HEK293T (cell line): ENCODE measurements around the gene BNIP3.

Experiments used
- ARNT ChIP-seq: fragments of 450-650 bp; IDR thresholded peaks from 2 replicates; pipeline ENCODE4 v1.6.1; 2017; ENCODE audit warnings: mild to moderate bottlenecking
- BHLHE40 ChIP-seq: fragments of 450-650 bp; IDR thresholded peaks from 2 replicates; pipeline ENCODE4 v1.6.1; 2016; ENCODE audit warnings: mild to moderate bottlenecking, moderate library complexity, borderline replicate concordance
- CTBP1 ChIP-seq: fragments of 450-650 bp; IDR thresholded peaks from 2 replicates; pipeline ENCODE4 v1.6.1; 2016; ENCODE audit warnings: borderline replicate concordance
- ELF4 ChIP-seq: fragments of 450-650 bp; IDR thresholded peaks from 2 replicates; pipeline ENCODE4 v1.6.1; 2017; ENCODE audit warnings: antibody characterized with exemption
- FOXA1 ChIP-seq: fragments of 450-650 bp; IDR thresholded peaks from 2 replicates; pipeline ENCODE4 v1.6.1; 2016; ENCODE audit warnings: mild to moderate bottlenecking
- FOXK2 ChIP-seq: fragments of 450-650 bp; IDR thresholded peaks from 2 replicates; pipeline ENCODE4 v1.6.1; 2016; ENCODE audit warnings: mild to moderate bottlenecking
- FOXM1 ChIP-seq: fragments of 450-650 bp; IDR thresholded peaks from 2 replicates; pipeline ENCODE4 v1.6.1; 2017; ENCODE audit warnings: mild to moderate bottlenecking, borderline replicate concordance
- HDGF ChIP-seq: fragments of 450-650 bp; IDR thresholded peaks from 2 replicates; pipeline ENCODE4 v1.6.1; 2017; ENCODE audit warnings: antibody characterized with exemption, borderline replicate concordance
- L3MBTL2 ChIP-seq: fragments of 450-650 bp; conservative IDR thresholded peaks from 2 replicates; pipeline ENCODE4 v1.6.1; 2016; ENCODE audit warnings: mild to moderate bottlenecking
- NFRKB ChIP-seq: fragments of 450-650 bp; IDR thresholded peaks from 2 replicates; pipeline ENCODE4 v1.6.1; 2016; ENCODE audit warnings: mild to moderate bottlenecking, moderate library complexity
- PKNOX1 ChIP-seq: fragments of 450-650 bp; IDR thresholded peaks from 2 replicates; pipeline ENCODE4 v1.6.1; 2016
- SP1 ChIP-seq: fragments of 450-650 bp; IDR thresholded peaks from 2 replicates; pipeline ENCODE4 v1.6.1; 2017
- SUZ12 ChIP-seq: fragments of 450-650 bp; IDR thresholded peaks from 2 replicates; pipeline ENCODE4 v1.6.1; 2016; ENCODE audit warnings: mild to moderate bottlenecking
- TARDBP ChIP-seq: fragments of 450-650 bp; IDR thresholded peaks from 2 replicates; pipeline ENCODE4 v1.6.1; 2016

DNA sequence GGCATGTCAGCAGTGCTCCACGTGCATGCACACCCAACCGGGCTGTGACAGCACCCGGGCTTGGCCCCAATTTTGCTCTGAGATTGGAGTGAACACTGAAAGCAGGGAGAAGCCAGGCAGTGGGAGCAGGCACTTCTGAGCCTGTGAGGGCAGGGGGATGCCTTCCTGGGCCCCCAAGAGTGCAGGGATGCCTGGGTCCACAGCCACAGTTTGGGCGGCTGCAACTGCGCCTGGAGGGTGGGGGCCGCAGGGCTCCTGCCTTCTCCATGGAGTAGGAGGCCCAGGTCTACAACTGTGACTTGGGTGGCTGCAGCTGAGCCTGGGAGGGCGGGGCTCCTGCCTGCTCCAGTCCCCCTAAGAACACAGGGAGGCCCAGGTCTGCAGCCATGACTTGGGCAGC, 37.6 kb upstream of the BNIP3 start:
- no peak for TF ChIP-seq L3MBTL2
- TF ChIP-seq BHLHE40, result no peak
- TF ChIP-seq SP1, result no peak
- TF ChIP-seq NFRKB, result no peak
- TF ChIP-seq ARNT, result no peak
- TF ChIP-seq HDGF, result no peak
- no peak for TF ChIP-seq PKNOX1
- no peak for TF ChIP-seq TARDBP
- no peak for TF ChIP-seq ELF4
- TF ChIP-seq FOXK2, result no peak
- TF ChIP-seq FOXA1, result no peak
- TF ChIP-seq SUZ12, result no peak
- TF ChIP-seq CTBP1, result no peak
- no peak for TF ChIP-seq FOXM1
